Activated naive CD8-positive, alpha-beta T cell treated with anti-CD3 and anti-CD28 coated beads, Interleukin-2, amount 10 ng/mL, durations not matched to agents 7 days and 5 days (primary cell): Measurements from ENCODE around the gene KLHL29. TPM values are rescaled to one million over a fixed set of nuclear protein-coding genes. Genes with fewer than 3 reads are reported as not detected.

Experiments
- ATAC-seq: fragments of 150-1000 bp; cut with Tn5 transposase; one replicate; pipeline ENCODE4 v1.10.0; 2021; ENCODE audit warnings: low read depth, moderate library complexity
- POLR2A ChIA-PET: fragments of 350-600 bp; sonication (Branson Sonifier 250); formaldehyde crosslinking; loops from one replicate; lab custom pipeline; 2021; ENCODE audit warnings: antibody characterized with exemption; lab: Charles Lee
- DNase-seq: peaks from one replicate; pipeline ENCODE4 v3.0.0; 2021
- H3K27ac Mint-ChIP-seq: one replicate; pipeline ENCODE4 v1.8.0; 2022; ENCODE audit warnings: mild to moderate bottlenecking, mixed read lengths
- H3K27me3 Mint-ChIP-seq: one replicate; pipeline ENCODE4 v1.8.0; 2022; ENCODE audit warnings: mild to moderate bottlenecking, moderate library complexity, mixed read lengths
- H3K36me3 Mint-ChIP-seq: one replicate; pipeline ENCODE4 v1.8.0; 2021; ENCODE audit warnings: mild to moderate bottlenecking, mixed read lengths
- H3K4me1 Mint-ChIP-seq: one replicate; pipeline ENCODE4 v1.8.0; 2021; ENCODE audit warnings: mixed read lengths
- H3K4me3 Mint-ChIP-seq: one replicate; pipeline ENCODE4 v1.8.0; 2022; ENCODE audit warnings: mild to moderate bottlenecking, moderate library complexity, mixed read lengths
- H3K9me3 Mint-ChIP-seq: one replicate; pipeline ENCODE4 v1.8.0; 2021; ENCODE audit warnings: mixed read lengths
- total RNA-seq, 2 experiments: library from RNA; stranded (reverse); gene quantifications; one replicate each; pipeline ENCODE4 v1.2.3, GENCODE V29; 2021

The KLHL29 gene
- total RNA-seq, 2 experiments from 2014 or later, result 1.6 to 1.7 TPM

GRCh38 chr2:23607925-23608324 is 222.9 kb downstream of the KLHL29 start:
- POLR2A ChIA-PET, result no interaction called here
- peaks cover 6% of the 10 kb centered on the region for H3K9me3 Mint-ChIP-seq
- no peak for ATAC-seq

GRCh38 chr2:23609254-23609653 is 224.3 kb downstream of the KLHL29 start:
- H3K36me3 Mint-ChIP-seq, result peaks cover 9% of the 10 kb centered on the region
- peaks cover 15% of the 10 kb centered on the region for H3K4me1 Mint-ChIP-seq
- H3K27ac Mint-ChIP-seq, result no peak overlapping the region
- ATAC-seq (peak; percentile 85), DNase-seq (peak; percentile 68)
- POLR2A ChIA-PET, result no interaction called here
- peaks cover 36% of the 10 kb centered on the region for H3K27me3 Mint-ChIP-seq
- no peak overlapping the region for H3K4me3 Mint-ChIP-seq
- peaks cover 6% of the 10 kb centered on the region for H3K9me3 Mint-ChIP-seq

More at GRCh38 chr2:23607925-23608324, 222.9 kb downstream of the KLHL29 start:
- H3K4me1 Mint-ChIP-seq, result peaks cover 8% of the 10 kb centered on the region
- DNase-seq, result no peak
- H3K36me3 Mint-ChIP-seq, result peaks cover 9% of the 10 kb centered on the region
- peaks cover 33% of the 10 kb centered on the region for H3K27me3 Mint-ChIP-seq
- H3K4me3 Mint-ChIP-seq, result no peak overlapping the region
- no peak overlapping the region for H3K27ac Mint-ChIP-seq

GRCh38 chr2:23611839-23612238 is 226.9 kb downstream of the KLHL29 start:
- no peak for ATAC-seq

GRCh38 chr2:23614701-23615100 is 229.7 kb downstream of the KLHL29 start:
- POLR2A ChIA-PET, result no interaction called here
- ATAC-seq (peak; percentile 72), DNase-seq (no peak)
- Mint-ChIP-seq H3K27ac (peak overlapping the region; percentile 2), H3K4me1 (peaks cover 17% of the 10 kb centered on the region), H3K27me3 (peaks cover 32% of the 10 kb centered on the region), H3K9me3 (peaks cover 4% of the 10 kb centered on the region), H3K36me3 (peaks cover 7% of the 10 kb centered on the region), H3K4me3 (no peak overlapping the region)

More at GRCh38 chr2:23611839-23612238, 226.9 kb downstream of the KLHL29 start:
- POLR2A ChIA-PET, result no interaction called here
- peaks cover 4% of the 10 kb centered on the region for H3K9me3 Mint-ChIP-seq
- no peak overlapping the region for H3K27ac Mint-ChIP-seq
- H3K4me1 Mint-ChIP-seq, result peaks cover 25% of the 10 kb centered on the region
- H3K27me3 Mint-ChIP-seq, result peaks cover 38% of the 10 kb centered on the region
- H3K36me3 Mint-ChIP-seq, result peaks cover 7% of the 10 kb centered on the region
- H3K4me3 Mint-ChIP-seq, result no peak overlapping the region
- DNase-seq, result no peak

GRCh38 chr2:23615216-23616020 is 230.4 kb downstream of the KLHL29 start:
- Mint-ChIP-seq H3K4me3 (no peak overlapping the region), H3K36me3 (peaks cover 5% of the 10 kb centered on the region), H3K9me3 (peaks cover 4% of the 10 kb centered on the region), H3K27me3 (peaks cover 30% of the 10 kb centered on the region), H3K27ac (no peak overlapping the region), H3K4me1 (peaks cover 17% of the 10 kb centered on the region)
- DNase-seq (no peak), ATAC-seq (no peak)
- POLR2A ChIA-PET, result no interaction called here

- peaks cover 17% of the 10 kb centered on the region for H3K4me1 Mint-ChIP-seq
- H3K36me3 Mint-ChIP-seq, result peaks cover 5% of the 10 kb centered on the region
- H3K4me3 Mint-ChIP-seq, result no peak overlapping the region
- peaks cover 22% of the 10 kb centered on the region for H3K27me3 Mint-ChIP-seq
- no peak for DNase-seq
- H3K9me3 Mint-ChIP-seq, result peaks cover 3% of the 10 kb centered on the region
- POLR2A ChIA-PET, result no interaction called here
- H3K27ac Mint-ChIP-seq, result no peak overlapping the region
- ATAC-seq, result no peak
Observed at GRCh38 chr2:23616630-23617029, 231.7 kb downstream of the KLHL29 start.

GRCh38 chr2:23617167-23617810 is 232.3 kb downstream of the KLHL29 start:
- Mint-ChIP-seq H3K4me1 (peaks cover 17% of the 10 kb centered on the region), H3K4me3 (no peak overlapping the region), H3K9me3 (no peaks in the 10 kb centered on the region), H3K36me3 (no peaks in the 10 kb centered on the region), H3K27ac (no peak overlapping the region), H3K27me3 (peaks cover 18% of the 10 kb centered on the region)
- no peak for ATAC-seq
- no peak for DNase-seq
- POLR2A ChIA-PET, result no interaction called here

GRCh38 chr2:23617811-23618215 is 232.8 kb downstream of the KLHL29 start:
- H3K4me3 Mint-ChIP-seq, result no peak overlapping the region
- no peak for ATAC-seq
- H3K27ac Mint-ChIP-seq, result no peak overlapping the region

GRCh38 chr2:23618265-23618664 is 233.3 kb downstream of the KLHL29 start:
- Mint-ChIP-seq H3K4me3 (no peak overlapping the region), H3K9me3 (no peaks in the 10 kb centered on the region), H3K4me1 (peaks cover 17% of the 10 kb centered on the region), H3K27ac (no peak overlapping the region), H3K27me3 (peaks cover 16% of the 10 kb centered on the region), H3K36me3 (no peaks in the 10 kb centered on the region)
- no peak for ATAC-seq
- POLR2A ChIA-PET, result no interaction called here
- no peak for DNase-seq

More at GRCh38 chr2:23617811-23618215, 232.8 kb downstream of the KLHL29 start:
- DNase-seq, result no peak
- Mint-ChIP-seq H3K36me3 (no peaks in the 10 kb centered on the region), H3K4me1 (peaks cover 17% of the 10 kb centered on the region), H3K9me3 (no peaks in the 10 kb centered on the region), H3K27me3 (peaks cover 18% of the 10 kb centered on the region)
- POLR2A ChIA-PET, result no interaction called here

- H3K36me3 Mint-ChIP-seq, result no peaks in the 10 kb centered on the region
- no peak overlapping the region for H3K4me3 Mint-ChIP-seq
- peaks cover 5% of the 10 kb centered on the region for H3K9me3 Mint-ChIP-seq
- DNase-seq, result no peak
- POLR2A ChIA-PET, result no interaction called here
- H3K4me1 Mint-ChIP-seq, result peaks cover 13% of the 10 kb centered on the region
- H3K27ac Mint-ChIP-seq, result no peak overlapping the region
- peaks cover 20% of the 10 kb centered on the region for H3K27me3 Mint-ChIP-seq
- no peak for ATAC-seq
Observed at GRCh38 chr2:23618794-23619530, 234.0 kb downstream of the KLHL29 start.

GRCh38 chr2:23619941-23620340 is 235.0 kb downstream of the KLHL29 start:
- H3K27me3 Mint-ChIP-seq, result peaks cover 20% of the 10 kb centered on the region
- no peak overlapping the region for H3K27ac Mint-ChIP-seq
- no peak overlapping the region for H3K4me3 Mint-ChIP-seq
- POLR2A ChIA-PET, result no interaction called here
- no peak for DNase-seq
- peaks cover 12% of the 10 kb centered on the region for H3K9me3 Mint-ChIP-seq
- no peak for ATAC-seq
- H3K4me1 Mint-ChIP-seq, result peaks cover 3% of the 10 kb centered on the region
- no peaks in the 10 kb centered on the region for H3K36me3 Mint-ChIP-seq

- no peaks in the 10 kb centered on the region for H3K36me3 Mint-ChIP-seq
- peaks cover 12% of the 10 kb centered on the region for H3K9me3 Mint-ChIP-seq
- POLR2A ChIA-PET, result no interaction called here
- peaks cover 17% of the 10 kb centered on the region for H3K27me3 Mint-ChIP-seq
- H3K4me1 Mint-ChIP-seq, result no peaks in the 10 kb centered on the region
- H3K4me3 Mint-ChIP-seq, result no peak overlapping the region
- H3K27ac Mint-ChIP-seq, result no peak overlapping the region
- DNase-seq, result no peak
- ATAC-seq, result no peak
Observed at GRCh38 chr2:23620841-23621341, 235.9 kb downstream of the KLHL29 start.

GRCh38 chr2:23621616-23622015 is 236.6 kb downstream of the KLHL29 start:
- no peak overlapping the region for H3K27ac Mint-ChIP-seq
- POLR2A ChIA-PET, result no interaction called here
- peaks cover 12% of the 10 kb centered on the region for H3K9me3 Mint-ChIP-seq
- no peaks in the 10 kb centered on the region for H3K4me1 Mint-ChIP-seq
- ATAC-seq (no peak), DNase-seq (no peak)
- H3K4me3 Mint-ChIP-seq, result no peak overlapping the region
- H3K27me3 Mint-ChIP-seq, result peaks cover 17% of the 10 kb centered on the region
- no peaks in the 10 kb centered on the region for H3K36me3 Mint-ChIP-seq
